Ectodermal cell (in vitro differentiated cells): Measurements from ENCODE around the gene GDF9.

Experiments
- H3K27ac ChIP-seq: 2 replicates; pipeline ENCODE4 v1.7.0; 2013; ENCODE audit warnings: mild to moderate bottlenecking, low read depth, low read length; ENCODE audit not compliant: insufficient read depth, poor library complexity, severe bottlenecking
- H3K27me3 ChIP-seq: 2 replicates; pipeline ENCODE4 v1.7.0; 2013; ENCODE audit warnings: mild to moderate bottlenecking, low read length; ENCODE audit not compliant: insufficient read depth, control insufficient read depth, poor library complexity, severe bottlenecking
- H3K36me3 ChIP-seq: one replicate; pipeline ENCODE4 v1.7.0; 2013; ENCODE audit warnings: low read length; ENCODE audit not compliant: control insufficient read depth, insufficient read depth
- H3K4me1 ChIP-seq: one replicate; pipeline ENCODE4 v1.7.0; 2013; ENCODE audit warnings: low read length; ENCODE audit not compliant: control insufficient read depth, insufficient read depth
- H3K4me3 ChIP-seq: 2 replicates; pipeline ENCODE4 v1.7.0; 2013; ENCODE audit warnings: low read depth, low read length, control low read depth; ENCODE audit not compliant: insufficient read depth
- H3K9me3 ChIP-seq: 2 replicates; pipeline ENCODE4 v1.7.0; 2013; ENCODE audit warnings: mild to moderate bottlenecking, low read length, moderate library complexity; ENCODE audit not compliant: control insufficient read depth
- WGBS, 2 experiments: methylation state at CpG; one replicate each; pipeline ENCODE4 v1.1.7; 2013; ENCODE audit warnings: missing lambda C conversion rate in 2 of 2; 5-methylcytosine and 5-hydroxymethylcytosine counted together

Gene GDF9

GRCh38 chr5:132812781-132813598 is 53.3 kb downstream of the GDF9 start, which contains the start of gene SOWAHA:
TSS of gene SOWAHA (plus strand) at chr5:132813302. CDS start at chr5:132813622, 320 bp downstream.
- Histone ChIP-seq H3K9me3 (no peaks in the 10 kb centered on the region), H3K4me3 (peak within 1 kb of the TSS; percentile 18), H3K27me3 (peaks cover 86% of the 10 kb centered on the region)

GRCh38 chr5:132812123-132812765 is 54.0 kb downstream of the GDF9 start:
- Histone ChIP-seq H3K36me3 (no peaks in the 10 kb centered on the region), H3K27me3 (peaks cover 79% of the 10 kb centered on the region), H3K27ac (no peak overlapping the region), H3K4me3 (no peak overlapping the region), H3K9me3 (no peaks in the 10 kb centered on the region), H3K4me1 (peaks cover 4% of the 10 kb centered on the region)
- 43 to 55% methylated on average over 17 to 18 of the region's 18 CpGs for WGBS, 2 experiments

More at GRCh38 chr5:132812781-132813598, 53.3 kb downstream of the GDF9 start, which contains the start of gene SOWAHA:
- H3K27ac ChIP-seq, result no peak within 1 kb of the TSS
- H3K4me1 ChIP-seq, result no peaks in the 10 kb centered on the region
- 1 to 3% methylated on average over 68 of the region's 68 CpGs for WGBS, 2 experiments
- H3K36me3 ChIP-seq, result no peaks in the 10 kb centered on the region
